ENCODE results near the gene KCNT2. TPM values are rescaled to one million over a fixed set of nuclear protein-coding genes. Genes with fewer than 3 reads are reported as not detected.

The KCNT2 gene
- polyA plus RNA-seq, 6 donors from 2014 or later, result not detected

DNA sequence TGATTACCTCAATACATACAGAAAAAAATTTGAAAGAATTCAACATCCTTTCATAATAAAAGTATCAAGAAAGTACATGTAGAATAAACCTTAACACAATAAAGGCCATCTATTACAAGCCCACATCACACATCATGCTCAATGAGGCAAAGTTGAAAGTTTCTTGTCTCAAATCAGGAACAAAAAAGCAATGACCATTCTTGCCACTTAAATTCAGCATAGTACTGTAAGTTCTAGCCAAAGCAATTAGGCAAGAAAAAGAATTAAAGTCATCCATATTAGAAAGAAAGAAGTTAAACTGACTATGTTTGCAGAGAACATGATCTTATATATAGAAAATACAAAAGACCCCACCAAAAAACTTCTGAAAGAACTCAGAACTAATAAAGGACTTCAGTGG is 44.5 kb downstream of the KCNT2 start:
- no peak overlapping the region for H3K4me3 Mint-ChIP-seq
- H3K27me3 Mint-ChIP-seq, result no peaks in the 10 kb centered on the region

DNA sequence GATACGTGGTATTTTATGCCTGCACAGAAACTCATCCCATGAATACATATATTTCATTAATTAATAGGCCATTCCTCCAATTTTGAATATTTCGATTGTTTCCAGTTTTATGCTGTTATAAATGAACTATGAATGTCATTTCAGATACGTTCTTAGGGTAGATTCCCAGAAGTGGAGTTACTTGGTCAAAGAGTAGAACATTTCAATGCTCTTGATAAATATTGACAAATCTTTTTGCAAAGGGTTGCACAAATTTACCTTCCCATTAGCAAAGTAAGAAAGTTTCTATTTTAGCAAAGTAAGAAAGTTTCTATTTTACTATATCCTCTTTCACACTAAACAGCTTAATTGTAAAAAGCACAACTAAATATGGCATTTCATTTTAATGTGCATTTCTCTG is 48.9 kb downstream of the KCNT2 start:
- H3K4me3 Mint-ChIP-seq, result no peak overlapping the region
- DNase-seq, result no peak
- H3K36me3 Mint-ChIP-seq, result no peaks in the 10 kb centered on the region
- no peaks in the 10 kb centered on the region for H3K27me3 Mint-ChIP-seq
- H3K27ac Mint-ChIP-seq, result no peak overlapping the region
- H3K4me1 Mint-ChIP-seq, result no peaks in the 10 kb centered on the region
- ATAC-seq (ENCODE audit: low read depth in 2 of 2), result no peak
- H3K9me3 Mint-ChIP-seq, result peaks cover 0 to 14% (median 8%) of the 10 kb centered on the region in 7 donors

More for the DNA sequence above, 44.5 kb downstream of the KCNT2 start:
- no peak for ATAC-seq (ENCODE audit: low read depth in 2 of 2)
- no peak for DNase-seq
- Mint-ChIP-seq H3K4me1 (no peaks in the 10 kb centered on the region), H3K9me3 (peaks cover 0 to 27% (median 5%) of the 10 kb centered on the region in 7 donors), H3K27ac (no peak overlapping the region), H3K36me3 (no peaks in the 10 kb centered on the region)

DNA sequence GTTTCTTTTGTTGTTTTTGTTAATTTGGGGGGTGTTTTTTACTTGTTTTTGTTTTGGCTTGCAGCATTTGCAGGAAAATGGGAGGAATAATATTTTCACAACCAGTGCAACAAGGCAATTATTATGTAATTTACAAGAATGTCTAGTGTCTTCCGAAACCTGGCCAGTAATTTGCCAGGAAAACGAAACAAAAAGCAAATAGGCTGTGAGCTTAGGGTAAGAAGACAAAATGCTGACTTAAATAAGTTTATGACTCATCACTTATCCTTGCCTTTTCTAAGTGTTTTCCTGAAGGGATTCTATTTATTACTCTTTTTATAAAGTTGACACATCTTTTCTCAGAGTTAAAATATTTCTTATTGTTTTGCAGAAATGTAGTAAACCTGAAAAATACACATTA is 49.8 kb downstream of the KCNT2 start:
- no peaks in the 10 kb centered on the region for H3K27me3 Mint-ChIP-seq
- no peak for ATAC-seq (ENCODE audit: low read depth in 2 of 2)
- no peak overlapping the region for H3K4me3 Mint-ChIP-seq
- H3K27ac Mint-ChIP-seq, result no peak overlapping the region
- no peaks in the 10 kb centered on the region for H3K4me1 Mint-ChIP-seq
- DNase-seq, result no peak
- H3K9me3 Mint-ChIP-seq, result peaks cover 0 to 12% (median 8%) of the 10 kb centered on the region in 7 donors
- H3K36me3 Mint-ChIP-seq, result no peaks in the 10 kb centered on the region

DNA sequence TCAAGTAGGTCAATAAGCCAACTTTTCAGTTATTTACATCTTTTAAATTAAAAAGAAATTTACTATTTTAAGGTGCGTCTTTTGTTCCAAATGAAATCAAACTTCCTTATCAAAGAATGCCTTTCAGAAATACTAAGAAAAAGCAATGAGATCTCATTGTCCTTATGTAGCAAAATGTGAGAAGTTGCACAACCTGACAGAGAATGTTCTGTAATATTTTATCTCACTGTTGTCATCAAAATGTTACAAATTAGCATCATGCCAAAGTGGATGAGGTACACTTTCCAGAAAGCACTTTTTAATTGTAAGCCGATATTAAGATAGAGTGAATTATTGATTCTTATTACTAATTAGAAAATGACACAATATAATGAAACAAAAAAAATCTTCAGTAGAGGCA is 50.4 kb downstream of the KCNT2 start:
- Mint-ChIP-seq H3K27me3 (no peaks in the 10 kb centered on the region), H3K27ac (no peak overlapping the region), H3K9me3 (peaks cover 0 to 11% (median 8%) of the 10 kb centered on the region in 7 donors), H3K4me1 (no peaks in the 10 kb centered on the region), H3K36me3 (no peaks in the 10 kb centered on the region), H3K4me3 (no peak overlapping the region)
- ATAC-seq (ENCODE audit: low read depth in 2 of 2) (no peak), DNase-seq (no peak)

DNA sequence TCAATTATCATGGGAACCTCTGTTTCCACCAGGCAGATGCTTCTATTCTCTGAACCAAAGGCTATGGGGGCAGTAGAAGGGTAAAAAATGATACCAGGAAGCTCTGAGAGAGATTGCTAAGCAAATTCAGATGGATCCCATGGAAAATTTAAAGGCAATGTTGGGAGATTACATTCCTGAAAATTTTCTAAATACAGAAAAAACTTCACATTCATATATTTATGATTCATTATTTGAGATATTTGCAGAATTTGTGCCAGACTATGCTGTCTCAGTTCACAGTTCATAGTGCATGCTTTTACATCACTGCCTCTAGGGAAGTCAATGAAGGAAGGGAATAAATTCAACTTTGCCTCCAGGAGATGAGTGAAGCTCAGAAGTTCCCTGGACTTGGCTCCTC is 57.5 kb downstream of the KCNT2 start:
- no peak overlapping the region for H3K27ac Mint-ChIP-seq
- peaks cover 0 to 8% (median 4%) of the 10 kb centered on the region in 7 donors for H3K9me3 Mint-ChIP-seq
- H3K36me3 Mint-ChIP-seq, result no peaks in the 10 kb centered on the region
- DNase-seq, result no peak
- no peaks in the 10 kb centered on the region for H3K27me3 Mint-ChIP-seq
- H3K4me3 Mint-ChIP-seq, result no peak overlapping the region
- no peaks in the 10 kb centered on the region for H3K4me1 Mint-ChIP-seq
- ATAC-seq (ENCODE audit: low read depth in 2 of 2), result no peak

DNA sequence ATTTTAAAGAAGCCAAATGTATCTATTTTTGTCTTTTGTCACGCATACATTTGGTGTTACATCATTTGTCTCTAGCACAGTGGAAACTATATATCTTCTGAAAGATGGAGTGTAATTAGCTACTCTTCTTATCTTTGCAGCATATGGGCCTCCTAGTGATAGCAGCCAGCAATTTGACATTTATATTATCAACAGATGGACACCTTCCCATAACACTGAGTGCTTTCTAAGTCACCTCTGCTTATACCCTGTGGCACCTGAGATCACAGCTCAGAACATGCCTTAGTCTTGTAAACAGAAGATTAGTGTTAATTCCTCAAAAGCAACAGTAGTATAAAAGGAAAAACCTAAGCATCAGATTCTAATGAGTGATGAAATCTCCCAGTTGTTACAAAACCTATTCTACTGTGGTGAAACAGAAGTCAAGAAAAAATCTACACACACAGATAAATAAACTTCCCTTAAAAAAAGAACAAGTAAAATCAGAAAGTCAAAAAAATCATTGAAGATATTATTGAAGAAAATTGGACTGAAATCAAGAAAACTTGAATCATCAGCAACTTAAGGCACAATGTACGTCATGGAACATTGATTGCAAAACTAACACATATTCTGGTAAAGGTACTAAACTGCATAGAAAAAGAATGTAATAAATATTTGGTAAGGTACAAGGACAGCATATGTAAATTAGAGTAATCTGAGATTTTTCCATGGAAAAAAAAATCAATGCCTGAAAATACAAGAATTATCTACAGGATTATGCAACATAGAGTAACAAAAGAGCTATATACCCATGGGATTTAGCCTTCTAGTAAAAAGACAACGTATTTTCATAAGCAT is 61.7 kb downstream of the KCNT2 start:
- DNase-seq, result no peak
- no peaks in the 10 kb centered on the region for H3K4me1 Mint-ChIP-seq
- no peak overlapping the region for H3K4me3 Mint-ChIP-seq
- peaks cover 0 to 3% (median 0%) of the 10 kb centered on the region in 7 donors for H3K9me3 Mint-ChIP-seq
- no peaks in the 10 kb centered on the region for H3K27me3 Mint-ChIP-seq
- no peak overlapping the region for H3K27ac Mint-ChIP-seq
- H3K36me3 Mint-ChIP-seq, result no peaks in the 10 kb centered on the region
- ATAC-seq (ENCODE audit: low read depth in 2 of 2), result no peak

DNA sequence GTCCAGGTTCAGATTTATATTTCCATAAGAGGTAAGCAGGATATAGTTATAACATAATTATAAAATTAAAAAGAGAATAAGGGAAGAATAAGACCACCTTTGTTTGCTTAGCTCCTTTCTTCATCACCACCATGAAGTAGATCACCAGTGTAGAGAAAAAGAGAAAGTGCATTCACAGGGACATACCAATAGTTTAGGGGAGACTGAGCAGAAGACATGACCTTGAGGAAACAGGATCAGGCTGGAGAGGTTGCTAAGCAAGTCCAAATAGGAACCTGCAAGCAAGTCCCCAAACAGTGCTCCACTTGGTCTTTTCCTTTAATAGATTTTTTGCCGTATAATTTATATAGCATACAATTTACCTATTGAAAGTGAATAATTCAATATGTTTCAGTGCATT is 63.0 kb downstream of the KCNT2 start:
- no peak overlapping the region for H3K27ac Mint-ChIP-seq
- H3K9me3 Mint-ChIP-seq, result peaks cover 0 to 3% (median 0%) of the 10 kb centered on the region in 7 donors
- ATAC-seq (ENCODE audit: low read depth in 2 of 2) (no peak), DNase-seq (no peak)
- H3K4me1 Mint-ChIP-seq, result no peaks in the 10 kb centered on the region
- no peaks in the 10 kb centered on the region for H3K27me3 Mint-ChIP-seq
- H3K4me3 Mint-ChIP-seq, result no peak overlapping the region
- H3K36me3 Mint-ChIP-seq, result no peaks in the 10 kb centered on the region

DNA sequence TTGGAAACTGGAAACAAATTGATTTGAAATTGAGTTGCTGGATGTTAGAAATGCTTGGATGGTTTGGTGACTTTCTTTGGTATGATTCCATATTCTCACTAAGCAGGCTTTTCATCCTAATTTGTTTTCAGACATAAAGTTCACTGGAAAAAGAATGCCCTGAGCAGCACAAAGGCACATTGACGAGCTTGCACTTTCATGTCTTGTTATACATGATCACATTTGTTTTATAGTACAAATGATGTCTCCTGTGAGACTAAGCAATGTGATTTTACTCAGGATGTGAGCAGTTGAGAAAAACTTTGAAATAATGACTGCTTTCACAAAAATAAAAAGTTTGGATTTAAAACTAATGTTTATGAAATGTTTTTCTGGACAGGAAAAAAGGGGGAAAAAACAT is 63.6 kb downstream of the KCNT2 start:
- DNase-seq (no peak), ATAC-seq (ENCODE audit: low read depth in 2 of 2) (no peak)
- no peaks in the 10 kb centered on the region for H3K27me3 Mint-ChIP-seq
- H3K4me1 Mint-ChIP-seq, result no peaks in the 10 kb centered on the region
- H3K36me3 Mint-ChIP-seq, result no peaks in the 10 kb centered on the region
- no peak overlapping the region for H3K27ac Mint-ChIP-seq
- no peak overlapping the region for H3K4me3 Mint-ChIP-seq
- peaks cover 0 to 3% (median 0%) of the 10 kb centered on the region in 7 donors for H3K9me3 Mint-ChIP-seq

DNA sequence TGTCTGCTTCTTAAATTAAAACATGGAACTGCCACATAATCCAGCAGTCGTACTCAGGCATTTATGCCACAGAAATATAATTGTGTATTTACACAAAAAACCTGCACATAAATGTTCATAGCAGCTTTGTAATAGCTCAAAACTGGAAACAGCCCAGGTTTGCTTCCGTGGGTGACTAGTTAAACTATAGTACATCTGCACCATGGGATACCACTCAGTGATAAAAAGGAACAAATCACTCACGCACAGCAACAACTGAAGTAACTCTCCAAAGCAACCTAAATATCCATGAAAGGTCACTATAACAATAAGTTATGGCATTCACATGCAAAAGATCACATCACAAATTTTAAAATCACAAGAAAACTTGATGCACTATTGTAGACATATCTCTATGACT is 64.4 kb downstream of the KCNT2 start:
- Mint-ChIP-seq H3K4me3 (no peak overlapping the region), H3K9me3 (peaks cover 0 to 2% (median 0%) of the 10 kb centered on the region in 7 donors), H3K36me3 (no peaks in the 10 kb centered on the region), H3K27ac (no peak overlapping the region), H3K4me1 (no peaks in the 10 kb centered on the region), H3K27me3 (no peaks in the 10 kb centered on the region)
- ATAC-seq (ENCODE audit: low read depth in 2 of 2) (no peak), DNase-seq (no peak)

DNA sequence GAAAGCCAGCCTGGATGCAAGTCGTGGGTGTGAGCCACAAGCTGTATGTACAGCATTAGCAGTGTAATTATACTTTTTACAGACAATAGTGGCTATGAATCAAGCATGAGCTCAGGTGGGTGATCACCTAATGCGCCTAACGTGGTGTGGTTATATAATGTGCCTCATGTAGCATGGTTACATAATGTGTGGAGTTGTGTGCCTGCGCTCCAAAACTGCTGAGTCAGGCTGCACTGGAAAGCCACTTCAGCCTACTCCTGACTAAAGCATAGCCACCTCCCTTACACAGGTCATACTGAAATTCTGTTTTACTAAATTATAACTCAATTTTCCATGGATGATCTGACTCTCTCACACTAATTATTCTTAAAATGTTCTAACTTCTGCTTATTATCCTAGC is 69.8 kb downstream of the KCNT2 start:
- Mint-ChIP-seq H3K36me3 (no peaks in the 10 kb centered on the region), H3K27ac (no peak overlapping the region), H3K27me3 (no peaks in the 10 kb centered on the region), H3K4me3 (no peak overlapping the region), H3K9me3 (peaks cover 6 to 42% (median 22%) of the 10 kb centered on the region in 7 donors), H3K4me1 (no peaks in the 10 kb centered on the region)
- ATAC-seq (ENCODE audit: low read depth in 2 of 2) (no peak), DNase-seq (no peak)

DNA sequence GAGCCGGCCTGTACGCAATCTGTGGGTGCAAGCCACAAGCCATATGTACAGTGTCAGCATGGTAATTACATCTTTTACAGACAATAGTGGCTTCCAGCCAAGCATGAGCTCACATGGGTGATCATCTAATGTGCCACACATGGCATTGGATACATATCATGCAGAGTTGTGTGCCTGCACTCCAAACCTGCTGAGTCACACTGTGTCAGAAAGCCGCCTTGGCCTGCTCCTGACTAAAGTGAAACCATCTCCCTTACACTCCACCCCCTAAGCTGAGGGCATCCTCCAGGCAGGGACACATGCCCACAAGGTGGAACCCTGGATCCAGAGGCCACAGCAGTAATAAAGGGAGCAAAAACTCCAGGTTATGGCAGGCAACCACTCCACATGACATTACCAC is 72.5 kb downstream of the KCNT2 start:
- H3K27me3 Mint-ChIP-seq, result no peaks in the 10 kb centered on the region
- no peak for ATAC-seq (ENCODE audit: low read depth in 2 of 2)
- no peaks in the 10 kb centered on the region for H3K4me1 Mint-ChIP-seq
- peaks cover 6 to 42% (median 22%) of the 10 kb centered on the region in 7 donors for H3K9me3 Mint-ChIP-seq
- H3K27ac Mint-ChIP-seq, result no peak overlapping the region
- H3K36me3 Mint-ChIP-seq, result no peaks in the 10 kb centered on the region
- no peak for DNase-seq
- H3K4me3 Mint-ChIP-seq, result no peak overlapping the region

DNA sequence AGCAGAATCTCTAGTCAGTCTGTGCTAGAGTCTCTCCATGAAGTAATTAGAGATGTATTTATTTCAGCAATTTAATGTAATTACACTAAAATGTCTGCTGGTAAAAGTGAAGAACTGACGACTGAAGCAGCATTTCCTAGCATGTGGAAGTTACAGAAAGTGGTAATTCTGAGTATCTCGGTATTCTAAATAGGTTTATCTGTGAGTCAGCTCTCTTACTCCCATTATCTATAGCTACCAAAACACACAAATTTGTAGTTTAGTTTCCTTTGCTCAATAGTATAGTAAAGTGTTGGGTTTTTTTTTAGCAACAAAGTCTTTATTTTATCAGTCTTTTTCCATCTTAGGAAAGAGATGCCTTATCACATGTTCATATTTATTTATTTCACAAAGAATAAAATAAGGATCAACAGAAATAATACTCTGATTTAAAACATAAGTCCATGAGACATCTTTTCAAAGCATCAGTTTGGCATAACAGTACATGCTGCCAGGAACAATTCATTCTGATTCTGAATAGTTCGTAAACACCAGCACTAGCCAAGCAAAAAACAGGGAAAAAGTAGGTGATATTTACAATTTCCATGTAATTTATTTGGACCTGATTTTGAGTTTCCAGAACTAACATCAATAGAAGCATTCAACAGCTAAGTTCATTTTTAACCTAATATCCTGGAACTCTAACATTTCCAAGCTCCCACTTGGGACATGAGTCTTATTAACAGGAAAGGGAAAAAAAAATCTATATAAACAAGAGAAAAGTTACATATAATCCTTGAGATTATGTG is 76.3 kb downstream of the KCNT2 start:
- ATAC-seq (ENCODE audit: low read depth in 2 of 2) (no peak), DNase-seq (no peak)
- Mint-ChIP-seq H3K4me1 (no peaks in the 10 kb centered on the region), H3K4me3 (no peak overlapping the region), H3K27ac (no peak overlapping the region), H3K36me3 (no peaks in the 10 kb centered on the region), H3K27me3 (no peaks in the 10 kb centered on the region), H3K9me3 (peaks cover 0 to 23% (median 11%) of the 10 kb centered on the region in 7 donors)

DNA sequence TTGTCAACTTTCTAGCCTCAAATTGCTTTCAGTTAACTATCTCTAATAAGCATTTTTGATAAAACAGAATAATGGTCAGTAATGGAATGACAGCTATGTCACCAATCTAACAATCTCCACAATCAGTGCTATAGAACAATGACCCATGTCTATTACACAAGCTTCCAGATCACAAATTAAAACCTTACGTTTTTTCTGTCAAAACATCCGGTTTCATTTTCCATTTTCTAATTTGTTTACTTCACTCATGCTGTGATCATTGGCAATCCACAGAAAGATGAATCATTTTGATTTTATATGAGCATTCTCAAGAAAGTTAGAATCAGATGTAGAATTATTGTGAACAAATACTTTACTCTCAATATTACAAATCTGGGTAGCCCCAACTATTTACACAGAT is 80.3 kb downstream of the KCNT2 start:
- Mint-ChIP-seq H3K4me1 (no peaks in the 10 kb centered on the region), H3K36me3 (no peaks in the 10 kb centered on the region), H3K27ac (no peak overlapping the region), H3K27me3 (no peaks in the 10 kb centered on the region), H3K4me3 (no peak overlapping the region), H3K9me3 (peaks cover 3 to 13% (median 8%) of the 10 kb centered on the region in 7 donors)
- DNase-seq (no peak), ATAC-seq (ENCODE audit: low read depth in 2 of 2) (no peak)
